Urothelium cell line (cell line): Measurements from ENCODE around the gene GATA6.
"Not testable (repeated sequence)": the region's sequence is repeated elsewhere in the genome, so short reads cannot be mapped to it uniquely, and the experiment has no call there.

Experiments
- DNase-seq: peaks from one replicate; pipeline ENCODE4 v3.0.0; 2011; ENCODE audit warnings: low spot score, mixed read lengths
- FAIRE-seq: peaks from 2 replicates; lab custom pipeline; 2011; peaks lifted over from hg19 to GRCh38; lab: Jason Lieb, UNC

Gene GATA6

GRCh38 chr18:22203536-22204213 lies 34.3 kb downstream of the GATA6 start:
- no peak for DNase-seq
- FAIRE-seq = no peak

GRCh38 chr18:22204214-22204536 lies 34.8 kb downstream of the GATA6 start:
- DNase-seq = no peak
- no peak for FAIRE-seq

- DNase-seq (no peak), FAIRE-seq (no peak)
These were observed 35.6 kb downstream of the GATA6 start for GRCh38 chr18:22204996-22205395.

GRCh38 chr18:22207021-22207758 lies 37.8 kb downstream of the GATA6 start:
- FAIRE-seq (no peak), DNase-seq (no peak)

- FAIRE-seq (no peak), DNase-seq (no peak)
These were observed 40.9 kb downstream of the GATA6 start for GRCh38 chr18:22210311-22210754.

- no peak for FAIRE-seq
- DNase-seq = no peak
These were observed 42.3 kb downstream of the GATA6 start for GRCh38 chr18:22211657-22212056.

GRCh38 chr18:22213333-22213973 lies 44.1 kb downstream of the GATA6 start:
- FAIRE-seq (no peak), DNase-seq (no peak)

GRCh38 chr18:22214731-22215528 lies 45.5 kb downstream of the GATA6 start:
- DNase-seq (no peak), FAIRE-seq (no peak)

- FAIRE-seq (no peak), DNase-seq (no peak)
These were observed 49.4 kb downstream of the GATA6 start for GRCh38 chr18:22218835-22219234.

GRCh38 chr18:22219568-22220355 lies 50.4 kb downstream of the GATA6 start:
- FAIRE-seq = no peak
- DNase-seq = no peak

- not testable (repeated sequence) for DNase-seq, FAIRE-seq
These were observed 51.2 kb downstream of the GATA6 start for GRCh38 chr18:22220585-22220984.

GRCh38 chr18:22221350-22221749 lies 52.0 kb downstream of the GATA6 start:
- no peak for FAIRE-seq

GRCh38 chr18:22223254-22223964 lies 54.0 kb downstream of the GATA6 start:
- FAIRE-seq = peak; percentile 89
- DNase-seq = peak; percentile 97

More at GRCh38 chr18:22221350-22221749, 52.0 kb downstream of the GATA6 start:
- DNase-seq = no peak

GRCh38 chr18:22223965-22224322 lies 54.6 kb downstream of the GATA6 start:
- FAIRE-seq (no peak), DNase-seq (no peak)

GRCh38 chr18:22224339-22224738 lies 55.0 kb downstream of the GATA6 start:
- FAIRE-seq (no peak), DNase-seq (no peak)

- FAIRE-seq (no peak), DNase-seq (no peak)
These were observed 57.4 kb downstream of the GATA6 start for GRCh38 chr18:22226801-22227200.

- DNase-seq (no peak), FAIRE-seq (no peak)
These were observed 59.6 kb downstream of the GATA6 start for GRCh38 chr18:22228976-22229375.

- FAIRE-seq = no peak
- no peak for DNase-seq
These were observed 60.2 kb downstream of the GATA6 start for GRCh38 chr18:22229456-22230124.

- peak; percentile 55 for DNase-seq
- no peak for FAIRE-seq
These were observed 61.1 kb downstream of the GATA6 start for GRCh38 chr18:22230471-22230945.
